ENCODE measurements around the gene MAS1.
"Not testable (repeated sequence)": the region's sequence is repeated elsewhere in the genome, so short reads cannot be mapped to it uniquely, and the experiment has no call there.

Gene MAS1

DNA sequence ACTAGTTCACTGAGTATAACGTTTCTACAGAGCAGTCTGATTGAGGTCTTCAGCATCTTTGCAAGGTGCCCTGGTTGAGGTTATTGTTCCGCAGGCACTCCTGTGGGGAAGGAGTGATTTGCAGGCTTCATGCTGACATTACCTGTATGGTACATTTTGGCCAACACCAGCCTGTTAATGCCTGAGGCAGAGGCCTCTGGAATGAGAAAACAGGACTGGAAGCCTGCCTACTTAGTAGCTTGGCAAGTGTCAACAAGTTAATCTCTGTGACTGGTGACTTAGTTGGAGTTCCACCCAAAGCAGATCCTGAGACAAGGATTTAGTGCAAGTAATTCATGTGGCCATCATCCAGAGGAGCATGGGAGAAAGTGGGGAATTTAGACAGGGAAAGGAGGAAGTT is 24.6 kb downstream of the MAS1 start:
- DNase-seq (ENCODE audit: low read depth in 1 of 2, low spot score in 1 of 2) = no peak

DNA sequence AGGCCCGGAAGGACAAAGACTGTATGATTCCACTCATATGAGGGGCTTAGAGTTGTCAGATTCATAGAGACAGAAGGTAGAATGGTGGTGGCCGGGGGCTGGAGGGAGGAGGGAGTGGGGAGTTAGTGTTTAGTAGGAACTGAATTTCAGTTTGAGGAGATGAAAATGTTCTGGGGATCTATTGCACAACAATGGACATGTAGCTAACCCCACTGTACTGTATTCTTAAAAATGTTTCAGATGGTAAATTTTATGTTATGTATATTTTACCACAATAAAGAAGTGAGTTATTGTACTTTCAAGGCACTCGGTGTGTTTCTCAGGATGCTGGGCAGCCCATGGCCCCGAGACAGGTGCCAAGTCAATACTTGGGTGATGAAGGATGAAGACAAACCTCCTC is 25.4 kb downstream of the MAS1 start:
- no peak for DNase-seq (ENCODE audit: low read depth in 1 of 2, low spot score in 1 of 2)

DNA sequence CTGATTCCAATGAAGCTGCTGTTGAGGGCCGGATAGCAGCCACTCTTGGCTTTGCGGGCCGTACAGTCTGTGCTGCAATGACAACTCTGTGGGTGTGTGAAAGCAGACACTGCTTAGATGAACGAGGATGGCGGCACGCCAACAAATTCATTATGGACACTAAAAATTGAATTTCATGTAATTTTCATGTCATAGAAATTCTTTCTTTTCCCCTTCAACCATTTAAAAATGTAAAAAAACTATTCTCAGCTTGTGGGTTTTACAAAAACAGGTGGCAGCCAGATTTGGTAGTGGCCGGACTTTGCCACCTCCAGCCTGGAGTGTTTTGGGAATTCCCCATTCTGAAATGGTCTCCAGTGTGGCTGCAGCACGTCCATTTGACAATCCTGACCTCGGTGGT is 26.0 kb downstream of the MAS1 start:
- DNase-seq (ENCODE audit: low read depth in 1 of 2, low spot score in 1 of 2) = no peak

DNA sequence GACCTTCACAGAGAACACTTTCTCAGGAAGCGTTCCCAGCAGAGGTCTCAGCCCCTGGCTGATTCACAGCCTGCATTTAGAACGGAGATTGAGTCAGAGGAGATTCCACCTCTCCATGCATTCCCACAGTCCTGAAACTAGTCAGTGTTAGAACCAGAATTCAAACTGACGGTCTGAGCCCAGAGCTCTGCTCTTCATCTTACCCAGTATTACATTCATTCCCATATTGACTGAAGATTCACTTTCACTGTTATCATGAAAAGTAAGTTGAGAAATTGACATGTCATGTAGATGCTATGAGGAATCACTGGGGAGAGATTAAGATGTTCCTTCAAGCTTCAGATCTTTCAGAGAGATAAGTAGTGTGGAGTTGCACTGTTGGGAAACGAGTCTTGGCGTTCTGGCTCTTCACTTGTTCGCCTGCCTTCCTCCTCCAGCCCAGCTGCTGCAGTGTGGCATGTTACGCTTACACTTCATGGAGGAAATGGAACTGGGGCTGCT is 28.3 kb downstream of the MAS1 start:
- no peak for DNase-seq (ENCODE audit: low read depth in 1 of 2, low spot score in 1 of 2)

DNA sequence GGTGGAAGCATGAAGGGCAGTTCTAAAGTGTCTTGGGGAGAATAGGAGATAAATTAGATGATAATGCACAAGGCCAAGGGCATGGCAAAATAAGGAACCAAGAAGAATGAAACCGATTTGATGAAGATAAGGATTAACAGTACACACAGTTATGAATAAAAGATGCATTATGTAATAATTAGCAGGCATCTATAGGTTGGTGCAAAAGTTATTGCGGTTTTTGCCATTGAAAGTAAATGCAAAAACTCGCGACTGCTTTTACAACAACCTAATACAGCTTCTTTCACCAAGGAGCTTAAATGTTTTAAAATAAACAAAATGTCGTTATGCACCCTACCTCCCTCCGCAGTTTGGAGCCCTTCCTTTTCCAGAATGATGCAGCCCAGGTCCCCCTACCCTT is 29.0 kb downstream of the MAS1 start:
- DNase-seq (ENCODE audit: low read depth in 1 of 2, low spot score in 1 of 2) = no peak

DNA sequence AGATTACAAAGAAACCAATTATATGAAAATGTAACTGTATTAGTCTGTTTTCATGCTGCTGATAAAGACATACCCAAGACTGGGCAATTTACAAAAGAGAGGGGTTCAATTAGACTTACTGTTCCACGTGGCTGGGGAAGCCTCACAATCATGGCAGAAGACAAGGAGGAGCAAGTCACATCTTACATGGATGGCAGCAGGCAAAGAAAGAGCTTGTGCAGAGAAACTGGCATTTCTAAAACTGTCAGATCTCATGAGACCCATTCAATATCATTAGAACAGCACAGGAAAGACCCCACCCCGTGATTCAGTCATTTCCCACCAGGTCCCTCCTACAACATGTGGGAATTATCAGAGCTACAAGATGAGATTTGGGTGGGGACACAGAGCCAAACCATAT is 33.4 kb downstream of the MAS1 start:
- DNase-seq (ENCODE audit: low read depth in 1 of 2, low spot score in 1 of 2) = not testable (repeated sequence)

DNA sequence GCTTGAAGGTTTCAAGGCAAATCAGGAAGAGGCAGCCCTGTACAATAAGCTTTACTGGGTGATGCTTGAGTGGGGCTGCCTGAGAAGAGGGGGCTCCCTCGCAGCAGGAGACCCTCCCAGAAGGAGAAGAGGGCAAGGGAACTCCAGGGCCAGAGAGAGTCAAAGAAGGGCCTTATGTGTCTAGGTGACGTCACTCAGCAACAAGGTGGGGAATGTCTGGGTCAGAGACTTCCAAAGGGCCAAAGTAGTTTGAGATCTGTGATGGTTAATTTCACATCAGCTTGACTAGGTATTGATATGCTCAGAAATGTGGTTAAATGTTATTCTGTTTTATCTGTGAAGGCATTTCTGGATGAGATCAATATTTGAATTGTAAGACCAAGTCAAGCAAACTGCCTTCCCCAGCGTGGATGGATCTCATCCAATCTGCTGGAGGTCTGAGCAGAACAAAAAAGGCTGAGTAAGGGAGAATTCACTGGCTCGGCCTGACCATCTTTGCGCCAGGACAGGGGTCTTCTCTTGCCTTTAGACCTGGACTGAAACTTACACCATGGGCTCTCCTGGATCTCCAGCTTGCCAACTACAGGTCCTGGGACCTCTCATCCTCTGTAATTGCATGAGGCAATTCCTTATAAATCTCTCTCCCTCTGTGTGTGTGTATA is 35.9 kb downstream of the MAS1 start:
- DNase-seq (ENCODE audit: low read depth in 1 of 2, low spot score in 1 of 2) = no peak

DNA sequence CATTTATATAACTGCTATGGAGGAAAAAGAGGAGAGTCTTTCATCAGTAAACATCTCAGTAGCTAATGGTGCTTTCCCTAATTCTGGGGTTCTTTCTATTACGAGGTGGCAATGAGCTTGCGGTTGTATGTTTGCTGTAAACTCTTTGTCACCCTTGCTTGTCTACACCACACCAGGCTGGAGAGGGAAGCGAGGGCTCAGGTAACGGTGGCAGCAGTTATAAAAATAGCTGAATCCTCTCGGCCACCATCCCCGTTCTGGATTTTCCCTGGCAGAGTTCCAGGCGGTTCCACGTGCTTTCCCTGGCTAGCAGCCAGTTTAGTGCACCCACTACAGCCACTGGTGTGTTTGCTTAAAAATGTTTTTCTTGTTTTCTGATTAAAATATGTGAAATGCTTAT is 39.0 kb downstream of the MAS1 start:
- DNase-seq (ENCODE audit: low read depth in 1 of 2, low spot score in 1 of 2) = peak; percentile 27 to 44

DNA sequence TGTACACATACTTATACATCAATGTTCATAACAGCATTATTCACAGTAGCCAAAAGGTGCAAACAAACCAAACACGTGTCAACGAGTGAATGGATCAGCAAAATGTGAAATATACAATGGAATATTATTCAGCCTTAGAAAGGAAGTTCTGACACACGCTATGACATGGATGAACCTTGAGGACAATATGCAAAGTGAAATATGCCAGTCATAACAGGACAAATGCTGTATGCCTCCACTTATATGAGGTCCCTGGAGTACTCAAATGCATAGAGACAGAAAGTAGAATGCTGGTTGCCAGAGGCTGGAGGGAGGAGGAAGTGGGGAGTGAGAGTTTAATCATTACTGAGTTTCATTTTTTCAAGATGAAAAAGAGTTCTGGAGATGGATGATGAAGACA is 40.3 kb downstream of the MAS1 start:
- no peak for DNase-seq (ENCODE audit: low read depth in 1 of 2, low spot score in 1 of 2)

DNA sequence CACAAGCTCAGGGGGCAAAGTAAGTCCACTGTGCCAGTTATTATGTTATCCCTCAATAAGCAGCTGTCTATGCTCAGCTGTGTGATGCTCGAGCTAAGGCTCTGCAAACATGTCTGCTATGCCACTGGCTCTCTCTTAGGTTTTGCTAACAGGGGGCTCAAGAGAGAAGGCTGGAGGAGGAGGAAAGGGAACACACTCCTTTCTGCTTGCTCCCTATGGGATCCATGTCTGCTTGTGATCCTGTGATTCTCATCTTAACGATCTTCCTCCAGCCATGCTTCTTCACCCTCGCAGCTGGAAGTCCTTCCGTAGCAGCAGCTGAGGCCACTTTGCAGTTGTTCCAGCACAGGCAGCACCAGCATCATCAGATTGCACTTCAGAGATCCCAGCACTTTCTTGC is 41.1 kb downstream of the MAS1 start:
- no peak for DNase-seq (ENCODE audit: low read depth in 1 of 2, low spot score in 1 of 2)

DNA sequence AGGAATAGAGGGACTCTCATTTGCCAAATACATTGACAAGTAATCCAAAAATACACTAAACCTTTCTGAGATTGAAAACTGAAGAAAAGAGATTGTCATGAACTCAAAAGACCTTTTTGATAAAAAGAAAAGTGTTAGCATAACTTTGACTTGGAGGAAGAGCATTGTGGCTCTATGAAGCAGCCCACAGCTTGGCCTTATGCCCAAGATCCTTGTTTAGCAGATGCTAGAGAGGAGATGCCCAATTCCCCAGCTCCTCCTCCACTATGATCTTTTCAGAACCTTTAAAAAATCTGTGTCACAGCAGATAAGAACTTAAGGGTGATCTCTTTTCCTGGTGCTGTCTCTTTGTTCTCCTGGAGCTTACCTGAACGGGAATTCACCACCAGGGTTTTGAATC is 42.3 kb downstream of the MAS1 start:
- no peak for DNase-seq (ENCODE audit: low read depth in 1 of 2, low spot score in 1 of 2)

DNA sequence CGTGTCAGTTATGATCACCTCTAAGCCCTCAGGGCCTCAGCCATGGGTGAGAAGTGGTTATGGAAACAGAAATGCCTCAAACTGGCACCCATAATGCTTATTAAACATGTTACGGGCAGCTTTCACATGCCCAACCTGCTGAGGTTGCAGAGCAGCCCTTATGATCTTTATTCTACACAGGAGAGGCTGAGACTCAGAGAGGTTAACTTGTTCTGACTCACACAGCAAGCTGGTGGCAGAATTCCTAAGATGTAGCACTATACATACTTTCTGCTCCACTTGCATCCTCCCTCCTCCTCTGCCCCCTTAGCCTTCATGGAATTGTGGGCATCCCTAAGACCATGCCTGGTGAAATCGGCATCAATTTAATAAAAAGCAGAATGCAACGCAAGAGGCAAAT is 43.4 kb downstream of the MAS1 start:
- no peak for DNase-seq (ENCODE audit: low read depth in 1 of 2, low spot score in 1 of 2)

DNA sequence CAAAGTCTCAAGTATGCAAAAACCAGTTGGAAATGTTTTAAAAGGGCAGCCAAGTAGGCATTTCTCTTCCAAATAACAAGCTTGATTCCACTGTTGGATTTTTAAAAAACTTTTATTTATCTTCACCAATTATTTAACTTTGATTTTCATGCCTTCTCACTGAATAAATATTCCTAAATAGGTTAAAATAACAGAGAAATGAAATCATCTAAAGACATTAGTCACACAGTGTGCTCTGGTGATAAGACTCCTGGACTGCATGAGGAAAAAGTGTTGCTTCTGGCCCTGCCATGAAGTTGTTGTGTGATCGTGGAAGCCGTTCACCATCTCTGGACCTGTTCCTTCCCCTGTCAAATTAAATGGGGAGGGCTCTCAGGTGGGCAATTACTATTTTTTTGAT is 44.3 kb downstream of the MAS1 start:
- DNase-seq (ENCODE audit: low read depth in 1 of 2, low spot score in 1 of 2) = no peak

DNA sequence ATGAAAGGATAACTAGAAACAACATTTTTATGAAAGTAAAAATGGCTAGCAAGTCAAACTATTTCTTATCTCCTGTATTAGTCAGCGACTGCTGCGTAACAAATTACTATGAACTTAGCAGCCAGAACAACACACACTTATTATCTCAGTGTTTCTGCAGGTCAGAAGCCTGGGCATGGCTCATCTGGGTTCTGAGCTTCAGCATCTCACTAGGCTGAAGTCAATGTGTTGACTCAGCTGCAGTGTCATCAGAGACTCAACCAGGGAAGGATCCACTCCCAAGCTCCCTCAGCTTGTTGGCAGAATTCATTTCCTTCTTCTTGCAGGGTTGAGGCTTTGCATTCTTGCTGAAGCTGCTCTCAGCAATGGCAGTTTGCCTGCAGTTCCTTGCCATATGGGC is 44.8 kb downstream of the MAS1 start:
- DNase-seq (ENCODE audit: low read depth in 1 of 2, low spot score in 1 of 2) = no peak

DNA sequence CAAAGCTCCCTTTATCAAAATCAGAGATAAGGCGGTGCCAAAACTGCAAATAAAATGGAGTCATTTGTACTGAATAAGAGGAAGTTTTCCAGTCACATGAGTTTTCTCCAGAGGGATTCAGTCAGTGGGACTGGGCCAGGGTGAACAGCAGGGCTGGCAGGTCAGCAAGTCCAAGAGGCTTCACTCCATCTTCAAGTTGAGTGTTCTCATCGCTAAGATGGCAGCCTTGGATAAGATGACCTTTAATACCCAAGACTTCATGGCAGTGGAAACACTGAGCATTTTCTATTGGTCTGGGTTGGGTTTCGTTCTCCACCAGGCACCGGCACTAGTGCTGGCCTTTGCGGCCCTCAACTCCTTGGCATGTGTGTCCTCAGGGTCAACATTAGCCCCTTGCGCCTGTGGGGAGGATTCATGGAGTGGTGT is 48.8 kb downstream of the MAS1 start:
- DNase-seq (ENCODE audit: low read depth in 1 of 2, low spot score in 1 of 2) = no peak
